Left kidney (tissue), 2 donors: ENCODE results near the gene IRAG1. TPM values are rescaled to one million over a fixed set of nuclear protein-coding genes. Genes with fewer than 3 reads are reported as not detected.

Experiments used
- DNase-seq: peaks from one replicate; pipeline ENCODE4 v3.0.0-alpha.2; 2013
- polyA plus RNA-seq: library from polyadenylated mRNA; unstranded; fragments of 120-200 nt; gene quantifications from one replicate; pipeline ENCODE4 v1.2.1, GENCODE V29; 2013; ENCODE audit not compliant: insufficient read length

The IRAG1 gene
- polyA plus RNA-seq, 1 donor = 12.0 TPM

DNA sequence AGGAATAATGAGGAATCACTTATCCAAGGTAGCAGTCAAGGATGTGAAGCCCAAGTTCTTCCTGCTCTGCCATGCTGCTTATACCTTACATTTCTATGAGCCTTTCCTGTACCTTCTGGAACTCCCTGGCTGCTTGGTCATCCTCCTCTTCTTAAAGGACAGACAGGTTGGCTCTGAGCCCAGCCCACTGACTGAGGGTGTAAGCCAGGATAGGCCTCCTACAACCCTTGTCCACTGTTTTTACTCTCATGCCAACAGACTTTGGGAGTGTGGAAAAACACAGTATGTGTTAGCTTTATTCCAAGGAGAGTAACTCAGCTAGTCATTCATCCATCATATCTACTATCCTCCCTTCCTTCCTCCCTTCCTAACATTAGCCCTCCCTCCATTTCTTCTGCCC, 47.5 kb downstream of the IRAG1 start:
- DNase-seq = no peak

- no peak for DNase-seq
Observed at GRCh38 chr11:10645212-10645795, 48.3 kb downstream of the IRAG1 start.

Other genes starting within 250 kb of the IRAG1 start
- gene AMPD3, start 238.5 kb downstream of the IRAG1 start, polyA plus RNA-seq = 6.5 TPM
- gene RNF141, start 152.6 kb downstream of the IRAG1 start, polyA plus RNA-seq = 45.1 TPM
- gene LYVE1, start 125.1 kb downstream of the IRAG1 start, polyA plus RNA-seq = 57.2 TPM
- 69.5 TPM for gene CTR9, start 57.5 kb upstream of the IRAG1 start, polyA plus RNA-seq
- 964 TPM for gene EIF4G2, start 115.2 kb upstream of the IRAG1 start, polyA plus RNA-seq
- 125 TPM for gene ZBED5, start 164.3 kb upstream of the IRAG1 start, polyA plus RNA-seq